ENCODE results near the gene SLC38A6.

The SLC38A6 gene

GRCh38 chr14:60970146-60970545 is 10.9 kb upstream of the SLC38A6 start:
- Histone ChIP-seq H3K4me1 (ENCODE audit: insufficient read depth, low read length, poor library complexity, severe bottlenecking) (peaks cover 10% of the 10 kb centered on the region), H3F3A (ENCODE audit: low read depth) (no peaks in the 10 kb centered on the region), H2AFZ (ENCODE audit: low read length) (no peak overlapping the region), H4K20me1 (ENCODE audit: insufficient read depth, low read length, poor library complexity, severe bottlenecking) (no peaks in the 10 kb centered on the region), H3K4me3 (ENCODE audit: low read length, poor library complexity, severe bottlenecking) (no peak overlapping the region), H3K27me3 (ENCODE audit: insufficient read depth, low read length, poor library complexity, severe bottlenecking) (no peaks in the 10 kb centered on the region), H3K9me2 (replicated peaks; ENCODE audit: low read depth, low read length) (no peaks in the 10 kb centered on the region), H3K9me3 (ENCODE audit: insufficient read depth, low read depth, low read length) (no peaks in the 10 kb centered on the region), H3K36me3 (ENCODE audit: insufficient read depth, low read length) (peaks cover 4% of the 10 kb centered on the region; the same call in 1 of the 2 replicates), H3K79me2 (ENCODE audit: insufficient read depth, low read length) (peaks cover 3% of the 10 kb centered on the region; the same call in 1 of the 2 replicates), H3K9ac (ENCODE audit: low read depth, low read length, poor library complexity, severe bottlenecking) (no peak overlapping the region), H3K4me2 (ENCODE audit: low read depth, low read length, poor library complexity, severe bottlenecking) (no peak overlapping the region)
- no peak for TF ChIP-seq EZH2phosphoT487 (IDR thresholded peaks at IDR 0.05; ENCODE audit: borderline replicate concordance)
- no peak for TF ChIP-seq CTCF (conservative IDR thresholded peaks at IDR 0.05; ENCODE audit: low read length)

GRCh38 chr14:60971271-60971670 is 9.8 kb upstream of the SLC38A6 start:
- Histone ChIP-seq H2AFZ (ENCODE audit: low read length) (no peak overlapping the region), H3K4me3 (ENCODE audit: low read length, poor library complexity, severe bottlenecking) (no peak overlapping the region), H3K27me3 (ENCODE audit: insufficient read depth, low read length, poor library complexity, severe bottlenecking) (no peaks in the 10 kb centered on the region), H3K4me2 (ENCODE audit: low read depth, low read length, poor library complexity, severe bottlenecking) (no peak overlapping the region), H3K4me1 (ENCODE audit: insufficient read depth, low read length, poor library complexity, severe bottlenecking) (peaks cover 5% of the 10 kb centered on the region), H3K9me2 (replicated peaks; ENCODE audit: low read depth, low read length) (no peaks in the 10 kb centered on the region), H3K9me3 (ENCODE audit: insufficient read depth, low read depth, low read length) (no peaks in the 10 kb centered on the region), H3F3A (ENCODE audit: low read depth) (no peaks in the 10 kb centered on the region), H3K9ac (ENCODE audit: low read depth, low read length, poor library complexity, severe bottlenecking) (no peak overlapping the region), H4K20me1 (ENCODE audit: insufficient read depth, low read length, poor library complexity, severe bottlenecking) (no peaks in the 10 kb centered on the region), H3K36me3 (ENCODE audit: insufficient read depth, low read length) (peaks cover 4% of the 10 kb centered on the region; the same call in 1 of the 2 replicates), H3K79me2 (ENCODE audit: insufficient read depth, low read length) (peaks cover 3% of the 10 kb centered on the region; the same call in 1 of the 2 replicates)
- TF ChIP-seq EZH2phosphoT487 (IDR thresholded peaks at IDR 0.05; ENCODE audit: borderline replicate concordance) (no peak), CTCF (conservative IDR thresholded peaks at IDR 0.05; ENCODE audit: low read length) (no peak)

GRCh38 chr14:60972295-60972694 is 8.8 kb upstream of the SLC38A6 start:
- Histone ChIP-seq H3K9ac (ENCODE audit: low read depth, low read length, poor library complexity, severe bottlenecking) (no peak overlapping the region), H3F3A (ENCODE audit: low read depth) (no peaks in the 10 kb centered on the region), H2AFZ (ENCODE audit: low read length) (no peak overlapping the region), H3K4me3 (ENCODE audit: low read length, poor library complexity, severe bottlenecking) (no peak overlapping the region), H3K4me1 (ENCODE audit: insufficient read depth, low read length, poor library complexity, severe bottlenecking) (peaks cover under 1% of the 10 kb centered on the region), H4K20me1 (ENCODE audit: insufficient read depth, low read length, poor library complexity, severe bottlenecking) (no peaks in the 10 kb centered on the region), H3K9me2 (replicated peaks; ENCODE audit: low read depth, low read length) (no peaks in the 10 kb centered on the region), H3K36me3 (ENCODE audit: insufficient read depth, low read length) (peaks cover 4% of the 10 kb centered on the region; the same call in 1 of the 2 replicates), H3K9me3 (ENCODE audit: insufficient read depth, low read depth, low read length) (no peaks in the 10 kb centered on the region), H3K79me2 (ENCODE audit: insufficient read depth, low read length) (peaks cover under 1% of the 10 kb centered on the region; the same call in 1 of the 2 replicates), H3K4me2 (ENCODE audit: low read depth, low read length, poor library complexity, severe bottlenecking) (no peak overlapping the region), H3K27me3 (ENCODE audit: insufficient read depth, low read length, poor library complexity, severe bottlenecking) (no peaks in the 10 kb centered on the region)
- TF ChIP-seq EZH2phosphoT487 (IDR thresholded peaks at IDR 0.05; ENCODE audit: borderline replicate concordance) (no peak), CTCF (conservative IDR thresholded peaks at IDR 0.05; ENCODE audit: low read length) (no peak)

Data from Loucy (cell line).